ENCODE measurements around the gene HYPK.
"Not testable (repeated sequence)": the region's sequence is repeated elsewhere in the genome, so short reads cannot be mapped to it uniquely, and the experiment has no call there.

HYPK gene

DNA sequence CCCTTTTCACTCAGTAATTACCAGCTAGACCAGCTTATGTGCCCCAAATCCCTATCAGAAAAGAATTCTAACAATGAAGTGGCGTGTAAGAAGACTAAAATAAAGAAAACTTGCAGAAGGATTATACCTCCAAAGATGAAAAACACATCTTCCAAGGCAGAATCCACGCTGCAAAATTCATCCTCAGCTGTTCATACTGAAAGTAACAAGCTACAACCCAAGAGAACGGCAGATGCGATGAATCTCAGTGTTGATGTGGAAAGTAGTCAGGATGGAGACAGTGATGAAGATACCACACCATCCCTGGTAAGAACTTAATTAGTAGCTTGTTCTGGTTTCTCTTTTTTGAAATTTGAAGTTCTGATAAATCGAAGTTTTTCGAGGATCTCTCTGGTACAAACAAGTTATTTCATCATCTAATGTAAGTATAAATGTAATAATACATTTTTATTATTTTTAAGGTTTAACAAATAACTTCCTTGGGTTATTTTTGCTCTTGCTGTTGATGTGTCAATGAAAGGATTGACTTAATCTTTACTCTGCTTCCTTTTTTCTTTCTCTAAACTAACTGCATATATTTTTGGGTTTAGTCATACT, 27.8 kb downstream of the HYPK start:
- in situ Hi-C loops (cut with HindIII; ENCODE audit: low sequenced_read_pairs) = no loop called here
- TF ChIP-seq, protein P1, sequence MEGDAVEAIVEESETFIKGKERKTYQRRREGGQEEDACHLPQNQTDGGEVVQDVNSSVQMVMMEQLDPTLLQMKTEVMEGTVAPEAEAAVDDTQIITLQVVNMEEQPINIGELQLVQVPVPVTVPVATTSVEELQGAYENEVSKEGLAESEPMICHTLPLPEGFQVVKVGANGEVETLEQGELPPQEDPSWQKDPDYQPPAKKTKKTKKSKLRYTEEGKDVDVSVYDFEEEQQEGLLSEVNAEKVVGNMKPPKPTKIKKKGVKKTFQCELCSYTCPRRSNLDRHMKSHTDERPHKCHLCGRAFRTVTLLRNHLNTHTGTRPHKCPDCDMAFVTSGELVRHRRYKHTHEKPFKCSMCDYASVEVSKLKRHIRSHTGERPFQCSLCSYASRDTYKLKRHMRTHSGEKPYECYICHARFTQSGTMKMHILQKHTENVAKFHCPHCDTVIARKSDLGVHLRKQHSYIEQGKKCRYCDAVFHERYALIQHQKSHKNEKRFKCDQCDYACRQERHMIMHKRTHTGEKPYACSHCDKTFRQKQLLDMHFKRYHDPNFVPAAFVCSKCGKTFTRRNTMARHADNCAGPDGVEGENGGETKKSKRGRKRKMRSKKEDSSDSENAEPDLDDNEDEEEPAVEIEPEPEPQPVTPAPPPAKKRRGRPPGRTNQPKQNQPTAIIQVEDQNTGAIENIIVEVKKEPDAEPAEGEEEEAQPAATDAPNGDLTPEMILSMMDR (IDR thresholded peaks at IDR 0.05; ENCODE audit: low read depth, low read length) = no peak
- no peak for DNase-seq (ENCODE audit: low read depth, low spot score)
- no peak overlapping the region for H3K4me3 ChIP-seq (ENCODE audit: low read depth, low read length)

DNA sequence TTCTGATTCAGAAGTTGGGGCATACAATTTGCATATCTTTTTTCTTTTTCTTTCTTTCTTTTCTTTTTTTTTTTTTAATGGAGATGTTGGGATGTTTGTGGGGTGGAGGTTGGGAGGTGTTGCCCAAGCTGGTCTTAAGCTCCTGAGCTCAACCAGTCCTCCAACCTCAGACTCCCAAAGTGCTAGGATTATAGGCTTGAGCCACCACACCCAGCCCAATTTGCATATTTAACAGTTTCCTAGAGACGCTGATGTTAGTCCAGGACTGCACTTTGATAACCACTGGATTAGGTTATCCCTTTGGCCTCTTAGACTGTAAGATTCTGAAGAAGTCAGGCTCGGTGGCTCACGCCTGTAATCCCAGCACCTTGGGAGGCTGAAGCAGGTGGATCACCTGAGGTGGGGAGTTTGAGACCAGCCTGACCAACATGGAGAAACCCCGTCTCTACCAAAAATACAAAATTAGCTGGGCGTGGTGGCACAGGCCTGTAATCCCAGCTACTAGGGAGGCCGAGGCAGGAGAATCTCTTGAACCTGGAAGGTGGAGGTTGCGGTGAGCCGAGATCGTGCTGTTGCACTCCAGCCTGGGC, 29.6 kb downstream of the HYPK start:
- H3K4me3 ChIP-seq (ENCODE audit: low read depth, low read length); DNase-seq (ENCODE audit: low read depth, low spot score); in situ Hi-C loops (cut with HindIII; ENCODE audit: low sequenced_read_pairs): not testable (repeated sequence)

DNA sequence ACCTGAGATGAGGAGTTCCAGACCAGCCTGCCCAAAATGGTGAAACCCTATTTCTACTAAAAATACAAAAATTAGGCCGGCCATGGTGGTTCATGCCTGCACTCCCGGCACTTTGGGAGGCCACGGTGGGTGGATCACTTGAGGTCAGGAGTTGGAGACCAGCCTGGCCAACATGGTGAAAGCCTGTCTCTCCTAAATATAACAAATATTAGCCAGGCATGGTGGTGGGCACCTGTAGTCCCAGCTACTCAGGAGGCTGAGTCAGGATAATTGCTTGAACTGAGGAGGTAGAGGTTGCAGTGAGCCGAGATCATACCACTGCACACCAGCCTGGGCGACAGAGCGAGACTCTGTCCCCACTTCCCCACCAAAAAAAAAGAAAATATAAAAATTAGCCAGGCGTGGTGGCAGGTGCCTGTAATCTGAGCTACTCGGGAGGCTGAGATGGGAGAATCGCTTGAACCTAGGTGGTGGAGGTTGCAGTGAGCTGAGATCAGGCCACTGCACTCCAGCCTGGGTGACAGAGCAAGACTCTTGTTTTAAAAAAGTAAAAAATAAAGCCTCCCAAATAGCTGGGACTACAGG, 30.4 kb downstream of the HYPK start:
- H3K4me3 ChIP-seq (ENCODE audit: low read depth, low read length); DNase-seq (ENCODE audit: low read depth, low spot score); in situ Hi-C loops (cut with HindIII; ENCODE audit: low sequenced_read_pairs): not testable (repeated sequence)

DNA sequence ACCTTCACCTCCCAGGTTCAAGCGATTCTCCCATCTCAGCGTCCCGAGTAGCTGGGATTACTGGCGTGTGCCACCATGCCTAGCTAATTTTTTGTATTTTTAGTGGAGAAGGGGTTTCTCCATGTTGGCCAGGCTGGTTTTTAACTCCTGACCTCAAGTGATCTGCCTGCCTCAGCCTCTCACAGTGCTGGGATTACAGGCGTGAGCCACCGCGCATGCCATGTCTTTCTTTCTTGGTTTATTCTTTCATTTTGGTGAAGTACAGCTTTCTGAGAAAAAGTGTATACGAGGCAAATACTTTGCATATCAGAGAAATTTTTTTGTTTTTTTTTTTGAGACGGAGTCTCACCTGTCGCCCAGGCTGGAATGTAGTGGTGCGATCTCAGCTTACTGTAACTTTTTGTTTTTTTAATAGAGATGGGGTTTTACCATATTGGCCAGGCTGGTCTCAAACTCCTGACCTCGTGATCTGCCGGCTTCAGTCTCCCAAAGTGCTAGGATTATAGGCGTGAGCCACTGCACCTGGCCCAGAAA, 31.2 kb downstream of the HYPK start:
- in situ Hi-C loops (cut with HindIII; ENCODE audit: low sequenced_read_pairs); H3K4me3 ChIP-seq (ENCODE audit: low read depth, low read length); DNase-seq (ENCODE audit: low read depth, low spot score): not testable (repeated sequence)

DNA sequence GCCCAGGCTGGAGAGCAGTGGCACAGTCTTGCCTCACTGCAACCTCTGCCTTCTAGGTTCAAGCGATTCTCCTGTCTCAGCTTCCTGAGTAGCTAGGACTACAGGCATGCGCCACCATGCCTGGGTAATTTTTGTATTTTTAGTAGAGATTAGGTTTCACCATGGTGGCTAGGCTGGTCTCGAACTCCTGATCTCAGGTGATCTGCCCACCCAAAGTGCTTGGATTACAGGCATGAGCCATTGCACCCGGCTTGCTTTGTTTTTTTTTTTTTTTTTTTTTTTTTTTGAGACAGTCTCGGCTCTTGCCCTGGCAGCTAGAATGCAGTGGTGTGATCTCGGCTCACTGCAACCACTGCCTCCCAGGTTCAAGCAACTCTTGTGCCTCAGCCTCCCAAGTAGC, 32.1 kb downstream of the HYPK start:
- DNase-seq (ENCODE audit: low read depth, low spot score); in situ Hi-C loops (cut with HindIII; ENCODE audit: low sequenced_read_pairs); H3K4me3 ChIP-seq (ENCODE audit: low read depth, low read length): not testable (repeated sequence)

DNA sequence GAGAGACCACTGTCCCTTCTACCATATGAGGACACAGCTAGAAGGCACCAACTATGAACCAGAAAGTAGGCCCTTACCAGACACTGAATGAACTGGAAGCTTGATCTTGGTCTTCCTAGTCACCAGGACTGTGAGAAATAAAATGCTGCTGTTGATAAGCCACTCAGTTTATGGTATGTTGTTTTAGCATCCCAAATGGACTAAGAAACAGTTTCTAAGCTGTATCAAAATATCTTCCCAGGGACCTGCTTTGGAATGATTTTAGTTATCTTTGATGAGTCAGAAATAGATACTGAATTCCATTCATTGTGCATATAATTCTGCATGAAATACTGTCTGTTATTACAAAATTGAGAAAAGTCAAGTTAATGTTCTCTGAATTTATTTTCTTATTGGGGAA, 45.0 kb downstream of the HYPK start:
- H3K4me3 ChIP-seq (ENCODE audit: low read depth, low read length) = no peak overlapping the region
- in situ Hi-C loops (cut with HindIII; ENCODE audit: low sequenced_read_pairs) = no loop called here
- TF ChIP-seq, protein P1 (IDR thresholded peaks at IDR 0.05; ENCODE audit: low read depth, low read length) = no peak
- no peak for DNase-seq (ENCODE audit: low read depth, low spot score)

DNA sequence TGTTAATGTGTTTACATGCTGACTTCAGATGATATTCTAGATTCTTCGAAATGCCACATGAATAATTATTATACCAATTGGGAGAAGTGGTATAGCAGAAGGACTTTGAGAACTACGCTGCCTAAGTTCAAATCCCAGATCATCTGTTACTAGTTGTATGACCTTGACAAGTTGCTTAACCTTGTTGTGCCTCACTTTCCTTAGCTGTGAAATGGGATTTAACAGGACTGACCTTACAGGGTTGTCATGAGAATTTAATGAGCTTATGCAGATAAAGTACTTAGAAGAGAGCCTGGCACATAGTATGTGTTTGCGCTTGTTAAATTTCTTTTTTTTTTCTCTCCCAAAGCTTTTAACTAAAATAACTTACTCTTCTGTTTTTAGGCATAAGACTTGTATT, 50.9 kb downstream of the HYPK start:
- in situ Hi-C loops (cut with HindIII; ENCODE audit: low sequenced_read_pairs) = no loop called here
- no peak for DNase-seq (ENCODE audit: low read depth, low spot score)
- TF ChIP-seq, protein P1 (IDR thresholded peaks at IDR 0.05; ENCODE audit: low read depth, low read length) = no peak
- no peak overlapping the region for H3K4me3 ChIP-seq (ENCODE audit: low read depth, low read length)

DNA sequence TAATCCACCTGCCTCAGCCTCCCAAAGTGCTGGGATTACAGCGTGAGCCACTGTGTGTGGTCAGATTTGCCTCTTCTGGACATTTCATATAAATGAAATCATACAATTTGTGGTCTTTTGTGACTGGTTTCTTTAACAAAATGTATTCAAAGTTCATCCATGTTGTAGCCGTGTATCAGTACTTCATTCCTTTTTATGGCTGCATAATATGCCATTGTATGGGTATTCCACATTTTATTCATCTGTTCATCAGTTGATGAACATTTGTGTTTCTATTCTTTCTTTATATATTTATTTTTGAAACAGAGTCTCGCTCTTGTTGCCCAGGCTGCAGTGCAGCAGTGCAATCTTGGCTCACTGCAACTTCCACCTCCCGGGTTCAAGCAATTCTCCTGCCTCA, 52.2 kb downstream of the HYPK start:
- no peak for DNase-seq (ENCODE audit: low read depth, low spot score)
- TF ChIP-seq, protein P1 (IDR thresholded peaks at IDR 0.05; ENCODE audit: low read depth, low read length) = no peak
- in situ Hi-C loops (cut with HindIII; ENCODE audit: low sequenced_read_pairs) = no loop called here
- H3K4me3 ChIP-seq (ENCODE audit: low read depth, low read length) = no peak overlapping the region
